Spleen (tissue), 11 donors: ENCODE measurements around the gene CPAMD8. TPM values are rescaled to one million over a fixed set of nuclear protein-coding genes. Genes with fewer than 3 reads are reported as not detected.

Source experiments
- DNase-seq: peaks from one replicate; pipeline ENCODE4 v3.0.0-alpha.2; 2020
- H3K27ac ChIP-seq, 8 donors: fragments of 200-600 bp; sonication (generic) in 7 of 8; 1 replicate in 4 of 8; 2 replicates in 4 of 8; pipeline versions ENCODE4 v1.5.0 to v1.8.0; 2016 to 2021; ENCODE audit warnings: inconsistent platforms in 4 of 8, mild to moderate bottlenecking in 4 of 8, moderate library complexity in 1 of 8
- H3K27me3 ChIP-seq, 7 donors: fragments of 200-600 bp; sonication (generic) in 6 of 7; replicated peaks in 1 of 7; 1 replicate in 4 of 7; 2 replicates in 3 of 7; pipeline versions ENCODE4 v1.5.0 to v1.8.0; 2016 to 2021; ENCODE audit warnings: inconsistent platforms in 3 of 7, mild to moderate bottlenecking in 1 of 7
- H3K36me3 ChIP-seq, 6 donors: fragments of 200-600 bp; sonication (generic) in 5 of 6; 1 replicate in 4 of 6; 2 replicates in 2 of 6; pipeline versions ENCODE4 v1.5.0 to v1.8.0; 2016 to 2021; ENCODE audit warnings: inconsistent platforms in 2 of 6
- H3K4me1 ChIP-seq, 6 donors: fragments of 200-600 bp; sonication (generic) in 5 of 6; 1 replicate in 3 of 6; 2 replicates in 3 of 6; pipeline versions ENCODE4 v1.5.0 to v1.8.0; 2016 to 2021; ENCODE audit warnings: inconsistent platforms in 3 of 6
- H3K4me3 ChIP-seq, 8 donors: fragments of 200-600 bp; sonication (generic) in 7 of 8; 1 replicate in 4 of 8; 2 replicates in 4 of 8; pipeline versions ENCODE4 v1.5.0 to v1.8.0; 2016 to 2021; ENCODE audit warnings: inconsistent platforms in 4 of 8, mild to moderate bottlenecking in 4 of 8, moderate library complexity in 2 of 8
- H3K9me3 ChIP-seq, 8 donors: fragments of 200-600 bp; sonication (generic) in 7 of 8; 1 replicate in 4 of 8; 2 replicates in 4 of 8; pipeline versions ENCODE4 v1.5.0 to v1.8.0; 2016 to 2021; ENCODE audit warnings: inconsistent platforms in 4 of 8
- POLR2A ChIP-seq, 3 donors: fragments of 450-650 bp; IDR thresholded peaks; one replicate each; pipeline ENCODE4 v1.5.1; 2017; ENCODE audit warnings: antibody characterized with exemption in 3 of 3, mild to moderate bottlenecking in 1 of 3
- POLR2AphosphoS5 ChIP-seq, 3 donors: sonication (generic); formaldehyde crosslinking; IDR thresholded peaks; one replicate each; pipeline ENCODE4 v1.5.1; 2017; ENCODE audit warnings: antibody characterized with exemption in 3 of 3
- WGBS, 5 donors: extraction: QIAGEN DNeasy Blood & Tissue Kit in 3 of 5; methylation state at CpG; one replicate each; pipeline versions ENCODE4 v1.1.5 to v1.1.7; 2013 to 2018; 5-methylcytosine and 5-hydroxymethylcytosine counted together
- intact Hi-C: fragments of 100-400 bp; cut with DNase I; formaldehyde crosslinking; loops from one replicate; pipeline ENCODE4 v1.15.0; 2023; ENCODE audit warnings: low total_unique reads
- polyA plus RNA-seq, 3 donors: library from polyadenylated mRNA; stranded (reverse); fragments of 200-250 nt; gene quantifications; one replicate each; pipeline ENCODE4 v1.2.1, GENCODE V29; 2013
- total RNA-seq, 7 donors: library from RNA; depleted of rRNA in 3 of 7; stranded (reverse); fragments of >200 nt in 3 of 7; fragmentation: NEBNext Ultra II Directional in 4 of 7; extraction: Animal tissue kit (Norgen Biotek cat#: 25700) in 4 of 7; gene quantifications; one replicate each; pipeline versions ENCODE4 v1.1.0 to v1.2.1, GENCODE V29; 2016 to 2021
- TF ChIP-seq, protein P1 (sequence below), 11 experiments: fragments of 200-600 bp in 7 of 11; fragments of 450-650 bp in 4 of 11; sonication (generic) in 4 of 11; IDR thresholded peaks in 8 of 11; conservative IDR thresholded peaks in 3 of 11; 1 replicate in 7 of 11; 2 replicates in 4 of 11; pipeline versions ENCODE4 v1.4.0 to v1.8.0; 2016 to 2021; ENCODE audit warnings: antibody characterized with exemption in 11 of 11, inconsistent platforms in 4 of 11, mild to moderate bottlenecking in 1 of 11
- donor health status: healthy with polysubstance abuse.
- donor health status: DM: no; HTN: no; CAD: no; lungs with moderate emphysema.
- donor health status: DM: no; HTN: no; CAD: no.
- donor health status: Bipolar disorder and iron deficiency.
- donor health status: healthy.
- donor health status: DM: no; HTN: no; CAD: no.
- donor health status: DM: yes; HTN: yes; CAD: no.

CPAMD8 gene
- total and polyA plus RNA-seq, 10 donors: 2.1 to 18.7 (median 8.5) TPM

DNA sequence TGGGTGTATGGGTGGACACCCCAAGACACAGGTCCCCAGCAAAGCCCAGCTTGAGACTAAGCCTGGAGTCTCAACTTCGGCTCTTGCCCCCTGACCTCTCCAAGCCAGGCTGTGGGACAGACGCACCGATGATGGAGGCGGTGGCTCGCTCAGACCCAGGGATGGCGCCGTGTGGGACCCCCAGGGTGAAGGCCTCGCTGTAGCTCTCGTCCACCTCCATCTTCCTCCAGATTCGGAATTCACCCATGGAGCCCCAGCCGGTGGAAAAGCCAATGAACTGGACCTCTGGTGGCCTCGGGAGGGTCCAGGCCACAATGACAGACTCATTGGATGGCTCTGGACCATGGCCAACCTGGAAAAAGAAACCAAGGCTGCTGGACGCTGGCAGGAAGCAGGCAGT lies 98.7 kb downstream of the CPAMD8 start:
- TF ChIP-seq POLR2A (IDR thresholded peaks at IDR 0.05): no peak
- no peak for TF ChIP-seq POLR2AphosphoS5 (IDR thresholded peaks at IDR 0.05)
- TF ChIP-seq, protein P1, sequence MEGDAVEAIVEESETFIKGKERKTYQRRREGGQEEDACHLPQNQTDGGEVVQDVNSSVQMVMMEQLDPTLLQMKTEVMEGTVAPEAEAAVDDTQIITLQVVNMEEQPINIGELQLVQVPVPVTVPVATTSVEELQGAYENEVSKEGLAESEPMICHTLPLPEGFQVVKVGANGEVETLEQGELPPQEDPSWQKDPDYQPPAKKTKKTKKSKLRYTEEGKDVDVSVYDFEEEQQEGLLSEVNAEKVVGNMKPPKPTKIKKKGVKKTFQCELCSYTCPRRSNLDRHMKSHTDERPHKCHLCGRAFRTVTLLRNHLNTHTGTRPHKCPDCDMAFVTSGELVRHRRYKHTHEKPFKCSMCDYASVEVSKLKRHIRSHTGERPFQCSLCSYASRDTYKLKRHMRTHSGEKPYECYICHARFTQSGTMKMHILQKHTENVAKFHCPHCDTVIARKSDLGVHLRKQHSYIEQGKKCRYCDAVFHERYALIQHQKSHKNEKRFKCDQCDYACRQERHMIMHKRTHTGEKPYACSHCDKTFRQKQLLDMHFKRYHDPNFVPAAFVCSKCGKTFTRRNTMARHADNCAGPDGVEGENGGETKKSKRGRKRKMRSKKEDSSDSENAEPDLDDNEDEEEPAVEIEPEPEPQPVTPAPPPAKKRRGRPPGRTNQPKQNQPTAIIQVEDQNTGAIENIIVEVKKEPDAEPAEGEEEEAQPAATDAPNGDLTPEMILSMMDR (IDR thresholded peaks at IDR 0.05 in 8 of 11, conservative IDR thresholded peaks at IDR 0.05 in 3 of 11): no peak
- peaks cover 0 to 45% (median 16%) of the 10 kb centered on the region in 8 donors for H3K9me3 ChIP-seq
- no peaks in the 10 kb centered on the region for H3K4me1 ChIP-seq
- no peaks in the 10 kb centered on the region for H3K36me3 ChIP-seq
- intact Hi-C loops: no loop called here
- WGBS, 5 donors: 88 to 93% (median 90%) methylated on average over 11 to 13 of the region's 13 CpGs
- H3K27me3 ChIP-seq: peaks cover 0 to 18% (median 0%) of the 10 kb centered on the region in 7 donors
- no peak for DNase-seq
- no peak overlapping the region for H3K4me3 ChIP-seq
- H3K27ac ChIP-seq: no peak overlapping the region

DNA sequence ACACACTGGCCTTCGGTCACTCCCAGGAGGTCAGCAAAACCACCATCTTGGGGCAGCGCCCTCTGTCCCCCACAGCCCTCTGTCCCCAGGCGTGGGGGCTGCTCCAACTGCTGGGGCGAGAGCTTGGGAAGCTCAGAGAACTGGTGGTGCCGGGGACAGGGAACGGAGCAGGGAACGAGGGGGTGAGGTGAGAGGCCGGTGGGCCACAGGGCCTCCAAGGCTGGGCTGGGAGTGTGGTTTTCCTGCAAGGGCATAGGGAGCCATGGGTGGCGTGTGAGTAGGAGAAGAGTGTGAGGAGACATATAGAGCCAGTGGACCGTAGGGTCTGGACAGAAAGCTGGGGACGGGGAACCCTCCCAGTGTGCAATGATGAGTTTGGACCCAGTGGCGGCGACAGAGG lies 103.7 kb downstream of the CPAMD8 start:
- 89 to 96% (median 91%) methylated on average over 13 of the region's 13 CpGs for WGBS, 5 donors

DNA sequence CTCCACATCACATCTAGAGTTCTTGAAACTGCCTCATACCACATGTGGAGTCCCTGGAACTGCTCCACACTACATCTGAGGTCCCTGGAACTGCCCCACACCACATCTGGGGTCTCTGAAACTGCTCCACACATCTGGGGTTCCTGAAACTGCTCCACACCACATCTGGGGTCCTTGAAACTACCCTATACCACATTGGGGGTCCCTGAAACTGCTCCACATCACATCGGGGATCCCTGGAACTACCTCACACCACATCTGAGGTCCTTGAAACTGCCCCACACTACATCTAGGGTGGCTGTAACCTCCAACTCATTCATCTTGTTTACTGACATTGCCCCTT lies 104.0 kb downstream of the CPAMD8 start:
- 54 to 95% (median 58%) methylated on average over 1 of the region's 1 CpG for WGBS, 5 donors
- TF ChIP-seq POLR2A (IDR thresholded peaks at IDR 0.05) (no peak), POLR2AphosphoS5 (IDR thresholded peaks at IDR 0.05) (no peak)
- TF ChIP-seq, protein P1 (IDR thresholded peaks at IDR 0.05 in 8 of 11, conservative IDR thresholded peaks at IDR 0.05 in 3 of 11): no peak
- Histone ChIP-seq H3K36me3 (no peaks in the 10 kb centered on the region), H3K4me1 (no peaks in the 10 kb centered on the region), H3K27me3 (no peaks in the 10 kb centered on the region), H3K27ac (no peak overlapping the region), H3K4me3 (no peak overlapping the region), H3K9me3 (peaks cover 0 to 43% (median 26%) of the 10 kb centered on the region in 8 donors)
- intact Hi-C loops: no loop called here
- DNase-seq: no peak

More for the DNA sequence above, 103.7 kb downstream of the CPAMD8 start:
- Histone ChIP-seq H3K27ac (no peak overlapping the region), H3K9me3 (peaks cover 0 to 43% (median 26%) of the 10 kb centered on the region in 8 donors), H3K4me1 (no peaks in the 10 kb centered on the region), H3K36me3 (no peaks in the 10 kb centered on the region), H3K4me3 (no peak overlapping the region), H3K27me3 (no peaks in the 10 kb centered on the region)
- intact Hi-C loops: no loop called here
- TF ChIP-seq POLR2A (IDR thresholded peaks at IDR 0.05): no peak
- TF ChIP-seq POLR2AphosphoS5 (IDR thresholded peaks at IDR 0.05): no peak
- TF ChIP-seq, protein P1 (IDR thresholded peaks at IDR 0.05 in 8 of 11, conservative IDR thresholded peaks at IDR 0.05 in 3 of 11): no peak
- DNase-seq: no peak

DNA sequence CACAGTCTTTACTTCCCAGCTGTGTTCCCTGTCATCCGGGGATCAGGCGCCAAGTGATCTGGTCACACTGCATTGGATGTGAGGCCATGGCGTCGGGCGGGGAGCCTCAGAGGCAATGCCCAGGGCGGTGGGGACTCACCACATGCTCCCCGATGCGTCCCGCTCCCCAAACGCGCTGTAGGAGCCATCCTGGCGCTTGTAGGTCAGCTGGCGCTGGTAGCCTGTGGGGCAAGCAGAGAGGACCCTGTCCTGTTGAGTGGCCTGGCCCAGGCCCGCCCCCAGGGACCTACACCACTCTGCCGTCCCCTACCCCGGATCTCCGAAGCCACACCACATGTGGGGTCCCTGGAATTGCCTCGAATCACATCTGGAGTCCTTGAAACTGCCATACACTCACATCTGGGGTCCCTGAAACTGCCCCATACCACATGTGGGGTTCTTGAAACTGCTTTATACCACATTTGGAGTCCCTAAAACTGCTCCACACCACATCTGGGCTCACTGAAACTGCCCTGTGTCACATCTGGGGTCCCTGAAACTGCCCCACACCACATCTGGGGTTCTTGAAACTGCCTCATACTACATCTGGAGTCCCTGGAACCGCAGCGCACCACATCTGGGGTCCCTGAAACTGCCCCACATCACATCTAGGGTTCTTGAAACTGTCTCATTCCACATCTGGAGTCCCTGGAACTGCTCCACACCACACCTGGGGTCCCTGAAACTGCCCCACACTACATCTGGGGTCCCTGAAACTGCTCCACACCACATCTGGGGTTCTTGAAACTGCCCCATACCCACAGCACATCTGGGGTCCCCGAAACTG lies 104.6 kb downstream of the CPAMD8 start:
- WGBS, 5 donors: 71 to 92% (median 90%) methylated on average over 9 to 21 of the region's 21 CpGs
- H3K4me1 ChIP-seq: no peaks in the 10 kb centered on the region
- H3K27me3 ChIP-seq: peaks cover 0 to 5% (median 0%) of the 10 kb centered on the region in 7 donors
- peaks cover 0 to 43% (median 26%) of the 10 kb centered on the region in 8 donors for H3K9me3 ChIP-seq
- no peaks in the 10 kb centered on the region for H3K36me3 ChIP-seq
- DNase-seq: no peak
- no peak overlapping the region for H3K27ac ChIP-seq
- intact Hi-C loops: no loop called here
- TF ChIP-seq, protein P1 (IDR thresholded peaks at IDR 0.05 in 8 of 11, conservative IDR thresholded peaks at IDR 0.05 in 3 of 11): no peak
- TF ChIP-seq POLR2A (IDR thresholded peaks at IDR 0.05) (no peak), POLR2AphosphoS5 (IDR thresholded peaks at IDR 0.05) (no peak)
- no peak overlapping the region for H3K4me3 ChIP-seq
